WTC11 (cell line): ENCODE results near the gene STARD9. TPM values are rescaled to one million over a fixed set of nuclear protein-coding genes. Genes with fewer than 3 reads are reported as not detected.

Source experiments
- ATAC-seq: fragments of 200-7000 bp; cut with Tn5 transposase; 2 replicates; pipeline ENCODE4 v1.10.0; 2021; ENCODE audit warnings: mild to moderate bottlenecking, moderate library complexity
- CTCF ChIA-PET: fragments of 300-600 bp; sonication (Branson Sonifier 250); formaldehyde crosslinking; loops from one replicate; lab custom pipeline; 2021; ENCODE audit warnings: antibody characterized with exemption; lab: Charles Lee
- POLR2A ChIA-PET: fragments of 350-600 bp; sonication (Branson Sonifier 250); formaldehyde crosslinking; loops from one replicate; lab custom pipeline; 2021; ENCODE audit warnings: antibody characterized with exemption; lab: Charles Lee
- DNase-seq: peaks from one replicate; pipeline ENCODE4 v3.0.0; 2021; ENCODE audit warnings: low spot score
- H3K27ac Mint-ChIP-seq: 2 replicates; pipeline ENCODE4 v1.8.0; 2021; ENCODE audit warnings: mixed read lengths
- H3K27me3 Mint-ChIP-seq: 2 replicates; pipeline ENCODE4 v1.8.0; 2021; ENCODE audit warnings: low read depth, mild to moderate bottlenecking, moderate library complexity, mixed read lengths
- H3K36me3 Mint-ChIP-seq: 2 replicates; pipeline ENCODE4 v1.8.0; 2021; ENCODE audit warnings: mixed read lengths
- H3K4me1 Mint-ChIP-seq: 2 replicates; pipeline ENCODE4 v1.8.0; 2022; ENCODE audit warnings: mixed read lengths
- H3K4me3 Mint-ChIP-seq: 2 replicates; pipeline ENCODE4 v1.8.0; 2021; ENCODE audit warnings: mild to moderate bottlenecking, moderate library complexity, mixed read lengths
- H3K9me3 Mint-ChIP-seq: 2 replicates; pipeline ENCODE4 v1.8.0; 2021; ENCODE audit warnings: mixed read lengths
- ATF6 ChIP-seq: sonication (generic); formaldehyde crosslinking; IDR thresholded peaks from 2 replicates; pipeline ENCODE4 v1.8.1; 2023; ENCODE audit warnings: mild to moderate bottlenecking, missing genetic modification reagents
- CBFB ChIP-seq: sonication (generic); formaldehyde crosslinking; IDR thresholded peaks from 2 replicates; pipeline ENCODE4 v1.8.1; 2022; ENCODE audit warnings: mild to moderate bottlenecking, low read depth, missing genetic modification reagents
- CTCF ChIP-seq: fragments of 200-600 bp; IDR thresholded peaks from 2 replicates; pipeline ENCODE4 v1.8.0; 2022; ENCODE audit warnings: antibody characterized with exemption
- E2F1 ChIP-seq: sonication (generic); formaldehyde crosslinking; IDR thresholded peaks from 2 replicates; pipeline ENCODE4 v1.8.0; 2022; ENCODE audit warnings: mild to moderate bottlenecking, missing genetic modification reagents
- EMX1 ChIP-seq: fragments of 250-450 bp; sonication (Bioruptor Pico); IDR thresholded peaks from 2 replicates; pipeline ENCODE4 v1.8.0; 2021; ENCODE audit warnings: mild to moderate bottlenecking
- ERG ChIP-seq: fragments of 250-450 bp; sonication (Bioruptor Pico); IDR thresholded peaks from 2 replicates; pipeline ENCODE4 v1.8.0; 2021; ENCODE audit warnings: mild to moderate bottlenecking
- ESRRA ChIP-seq: sonication (generic); formaldehyde crosslinking; IDR thresholded peaks from 2 replicates; pipeline ENCODE4 v1.8.1; 2022; ENCODE audit warnings: mild to moderate bottlenecking, missing genetic modification reagents, borderline replicate concordance
- FOXJ3 ChIP-seq: sonication (generic); formaldehyde crosslinking; IDR thresholded peaks from 2 replicates; pipeline ENCODE4 v1.9.0; 2021; ENCODE audit warnings: missing genetic modification reagents, mild to moderate bottlenecking, borderline replicate concordance
- FOXK1 ChIP-seq: sonication (generic); formaldehyde crosslinking; IDR thresholded peaks from 2 replicates; pipeline ENCODE4 v1.8.0; 2022; ENCODE audit warnings: mild to moderate bottlenecking, moderate library complexity, missing genetic modification reagents
- HMGXB4 ChIP-seq: sonication (generic); formaldehyde crosslinking; IDR thresholded peaks from 2 replicates; pipeline ENCODE4 v1.8.1; 2023; ENCODE audit warnings: mild to moderate bottlenecking, moderate library complexity, missing genetic modification reagents
- JUN ChIP-seq: sonication (generic); formaldehyde crosslinking; IDR thresholded peaks from 2 replicates; pipeline ENCODE4 v1.8.0; 2023; ENCODE audit warnings: mild to moderate bottlenecking, missing genetic modification reagents
- MXD4 ChIP-seq: fragments of 250-450 bp; sonication (Bioruptor Pico); IDR thresholded peaks from 2 replicates; pipeline ENCODE4 v1.8.0; 2021; ENCODE audit warnings: mild to moderate bottlenecking, moderate library complexity, borderline replicate concordance
- NFATC4 ChIP-seq: fragments of 250-450 bp; sonication (Bioruptor Pico); IDR thresholded peaks from 2 replicates; pipeline ENCODE4 v1.9.0; 2021; ENCODE audit warnings: mild to moderate bottlenecking
- NFYB ChIP-seq: sonication (generic); formaldehyde crosslinking; conservative IDR thresholded peaks from 2 replicates; pipeline ENCODE4 v1.8.0; 2022; ENCODE audit warnings: low read depth, missing genetic modification reagents
- NR2C2 ChIP-seq: sonication (generic); formaldehyde crosslinking; IDR thresholded peaks from 2 replicates; pipeline ENCODE4 v1.8.0; 2022; ENCODE audit warnings: mild to moderate bottlenecking, missing genetic modification reagents
- RELA ChIP-seq: sonication (generic); formaldehyde crosslinking; IDR thresholded peaks from 2 replicates; pipeline ENCODE4 v1.8.1; 2022; ENCODE audit warnings: missing genetic modification reagents, mild to moderate bottlenecking, borderline replicate concordance
- SMAD3 ChIP-seq: sonication (generic); formaldehyde crosslinking; IDR thresholded peaks from 2 replicates; pipeline ENCODE4 v1.8.0; 2022; ENCODE audit warnings: missing genetic modification reagents, mild to moderate bottlenecking, borderline replicate concordance
- TEAD1 ChIP-seq: sonication (generic); formaldehyde crosslinking; IDR thresholded peaks from 2 replicates; pipeline ENCODE4 v1.8.0; 2022; ENCODE audit warnings: mild to moderate bottlenecking, missing genetic modification reagents
- ZBTB43 ChIP-seq: sonication (generic); formaldehyde crosslinking; IDR thresholded peaks from 2 replicates; pipeline ENCODE4 v1.8.1; 2023; ENCODE audit warnings: mild to moderate bottlenecking, missing genetic modification reagents
- ZMAT4 ChIP-seq: fragments of 250-450 bp; sonication (Bioruptor Pico); IDR thresholded peaks from 2 replicates; pipeline ENCODE4 v1.9.0; 2021; ENCODE audit warnings: mild to moderate bottlenecking
- ZNF219 ChIP-seq: sonication (generic); formaldehyde crosslinking; IDR thresholded peaks from 2 replicates; pipeline ENCODE4 v1.8.0; 2023; ENCODE audit warnings: missing genetic modification reagents, mild to moderate bottlenecking, borderline replicate concordance
- ZNF232 ChIP-seq: sonication (generic); formaldehyde crosslinking; IDR thresholded peaks from 2 replicates; pipeline ENCODE4 v1.8.0; 2022; ENCODE audit warnings: mild to moderate bottlenecking, missing genetic modification reagents
- ZNF671 ChIP-seq: fragments of 250-450 bp; sonication (Bioruptor Pico); IDR thresholded peaks from 2 replicates; pipeline ENCODE4 v1.8.0; 2021; ENCODE audit warnings: mild to moderate bottlenecking
- ZSCAN18 ChIP-seq: fragments of 250-450 bp; sonication (Bioruptor Pico); IDR thresholded peaks from 2 replicates; pipeline ENCODE4 v2.1.2; 2022; ENCODE audit warnings: mild to moderate bottlenecking, moderate library complexity
- total RNA-seq: library from RNA; stranded (reverse); gene quantifications from 3 replicates; pipeline ENCODE4 v1.2.3, GENCODE V29; 2021

Gene STARD9
- total RNA-seq, 1 experiment from 2014 or later = 5.7 TPM

GRCh38 chr15:42681119-42681518 lies 105.7 kb downstream of the STARD9 start (continued):
- TF ChIP-seq ATF6 (CRISPR knock-in tag) (no peak), JUN (CRISPR knock-in tag) (no peak), ESRRA (CRISPR knock-in tag) (no peak), EMX1 (CRISPR knock-in tag) (no peak), TEAD1 (CRISPR knock-in tag) (no peak), SMAD3 (CRISPR knock-in tag) (no peak), HMGXB4 (CRISPR knock-in tag) (no peak), ZNF671 (no peak)

GRCh38 chr15:42686281-42686680 lies 110.9 kb downstream of the STARD9 start:
- H3K27ac Mint-ChIP-seq = no peak overlapping the region
- peaks cover 8% of the 10 kb centered on the region for H3K9me3 Mint-ChIP-seq
- H3K4me1 Mint-ChIP-seq = no peaks in the 10 kb centered on the region
- ChIA-PET POLR2A (no interaction called here), CTCF (no interaction called here)
- TF ChIP-seq ZBTB43 (CRISPR knock-in tag) (no peak), SMAD3 (CRISPR knock-in tag) (no peak), MXD4 (no peak), ZNF219 (CRISPR knock-in tag) (no peak), FOXK1 (no peak), CTCF (no peak), NFYB (CRISPR knock-in tag) (no peak), FOXJ3 (CRISPR knock-in tag) (no peak), ZNF232 (CRISPR knock-in tag) (no peak), RELA (CRISPR knock-in tag) (no peak), ERG (no peak), E2F1 (CRISPR knock-in tag) (no peak), ZMAT4 (no peak), NFATC4 (CRISPR knock-in tag) (no peak), NR2C2 (CRISPR knock-in tag) (no peak), ZSCAN18 (CRISPR knock-in tag) (no peak), CBFB (no peak)
- H3K4me3 Mint-ChIP-seq = no peak overlapping the region
- ATAC-seq = no peak
- H3K27me3 Mint-ChIP-seq = no peaks in the 10 kb centered on the region
- no peak for DNase-seq
- H3K36me3 Mint-ChIP-seq = peaks cover 11% of the 10 kb centered on the region; the same call in 1 of the 2 replicates
